HepG2 (cell line): ENCODE measurements around the gene SIVA1.

ENCODE experiments used
- CEBPB ChIP-seq: IDR thresholded peaks from 2 replicates; pipeline ENCODE4 v1.6.1; 2011; ENCODE audit warnings: low read depth, low read length, improper control_type of control experiment, borderline replicate concordance
- TBP ChIP-seq: sonication (generic); formaldehyde crosslinking; IDR thresholded peaks from 2 replicates; pipeline ENCODE4 v1.5.0; 2020; ENCODE audit warnings: missing genetic modification reagents

GRCh38 chr14:104805326-104805678 is 52.4 kb downstream of the SIVA1 start:
- TF ChIP-seq CEBPB (no peak), TBP (CRISPR knock-in tag) (no peak)
